Brain microvascular endothelial cell (primary cell): ENCODE data around the gene NCCRP1.

Experiments used
- DNase-seq: peaks from one replicate; pipeline ENCODE4 v3.0.0-alpha.2; 2020
- H3K27ac ChIP-seq: fragments of 250-450 bp; sonication (Bioruptor Pico); 2 replicates; pipeline ENCODE4 v1.5.1; 2020; ENCODE audit warnings: mild to moderate bottlenecking, moderate library complexity
- H3K27me3 ChIP-seq: fragments of 250-450 bp; sonication (Bioruptor Pico); replicated peaks from 2 replicates; pipeline ENCODE4 v1.5.1; 2020; ENCODE audit warnings: mild to moderate bottlenecking
- H3K36me3 ChIP-seq: fragments of 250-450 bp; sonication (Bioruptor Pico); replicated peaks from 2 replicates; pipeline ENCODE4 v1.5.1; 2020; ENCODE audit warnings: mild to moderate bottlenecking
- H3K4me3 ChIP-seq: 2 replicates; pipeline ENCODE4 v1.5.1; 2011; ENCODE audit warnings: low read depth, mild to moderate bottlenecking, control low read depth, low read length, moderate library complexity
- in situ Hi-C: cut with HindIII; loops from 2 replicates; pipeline ENCODE4 v1.10.0; 2017; ENCODE audit warnings: low sequenced_read_pairs, low pct_ligation_motif_present
- TF ChIP-seq, protein P1 (sequence below): IDR thresholded peaks from 2 replicates; pipeline ENCODE4 v1.5.1; 2011; ENCODE audit warnings: low read depth, mild to moderate bottlenecking, moderate library complexity, low read length, control low read depth, inconsistent platforms; ENCODE audit errors: missing control alignments

NCCRP1 gene

DNA sequence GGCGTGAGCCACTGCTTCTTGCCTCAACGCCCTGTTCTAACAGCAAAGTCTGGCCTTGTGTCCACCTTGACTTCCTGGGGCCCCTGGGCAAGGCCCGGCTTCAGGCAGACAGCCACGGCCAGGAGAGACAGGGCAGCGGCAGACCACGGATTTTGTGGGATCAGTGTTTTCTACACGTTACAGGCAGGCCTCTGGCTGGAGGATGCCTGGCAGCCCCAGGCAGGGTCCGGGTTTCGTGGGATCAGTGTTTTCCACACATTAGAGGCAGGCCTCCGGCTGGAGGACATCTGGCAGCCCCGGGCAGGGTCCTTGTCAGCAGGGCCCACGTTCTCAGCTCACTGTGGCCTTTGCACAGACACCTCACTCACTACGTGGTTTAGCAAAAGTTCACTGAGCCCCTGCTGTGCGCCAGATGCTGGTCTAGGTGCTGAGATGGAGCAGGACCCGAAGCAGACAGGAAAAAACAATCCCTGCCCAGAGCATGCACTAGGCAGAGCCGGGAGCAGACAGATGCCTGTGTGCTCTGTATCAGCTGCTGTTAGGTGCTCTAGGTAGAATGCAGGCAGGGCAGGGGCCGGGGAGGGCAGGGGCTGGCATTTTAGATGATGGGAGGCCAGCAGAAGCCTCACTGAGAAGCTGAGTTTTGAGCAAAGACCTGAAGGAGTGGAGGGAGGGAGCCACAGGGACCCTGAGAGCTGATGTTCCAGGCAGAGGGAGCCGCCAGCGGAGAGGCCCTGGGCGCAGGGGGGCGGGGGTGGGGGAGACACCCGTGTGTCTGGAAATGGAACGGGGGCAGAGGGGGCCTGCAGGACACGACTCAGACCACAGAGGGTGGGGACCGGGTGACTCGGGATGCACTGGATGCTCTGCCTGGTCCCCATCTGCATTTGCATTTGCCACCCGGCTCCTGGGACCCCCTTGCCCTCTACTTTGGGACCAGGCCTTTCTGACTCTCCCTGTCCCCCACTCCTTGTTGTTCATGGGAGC, 25.0 kb upstream of the NCCRP1 start:
- DNase-seq, result no peak
- H3K27ac ChIP-seq, result no peak overlapping the region
- no peaks in the 10 kb centered on the region for H3K27me3 ChIP-seq
- no peak overlapping the region for H3K4me3 ChIP-seq
- H3K36me3 ChIP-seq, result no peaks in the 10 kb centered on the region
- TF ChIP-seq, protein P1, sequence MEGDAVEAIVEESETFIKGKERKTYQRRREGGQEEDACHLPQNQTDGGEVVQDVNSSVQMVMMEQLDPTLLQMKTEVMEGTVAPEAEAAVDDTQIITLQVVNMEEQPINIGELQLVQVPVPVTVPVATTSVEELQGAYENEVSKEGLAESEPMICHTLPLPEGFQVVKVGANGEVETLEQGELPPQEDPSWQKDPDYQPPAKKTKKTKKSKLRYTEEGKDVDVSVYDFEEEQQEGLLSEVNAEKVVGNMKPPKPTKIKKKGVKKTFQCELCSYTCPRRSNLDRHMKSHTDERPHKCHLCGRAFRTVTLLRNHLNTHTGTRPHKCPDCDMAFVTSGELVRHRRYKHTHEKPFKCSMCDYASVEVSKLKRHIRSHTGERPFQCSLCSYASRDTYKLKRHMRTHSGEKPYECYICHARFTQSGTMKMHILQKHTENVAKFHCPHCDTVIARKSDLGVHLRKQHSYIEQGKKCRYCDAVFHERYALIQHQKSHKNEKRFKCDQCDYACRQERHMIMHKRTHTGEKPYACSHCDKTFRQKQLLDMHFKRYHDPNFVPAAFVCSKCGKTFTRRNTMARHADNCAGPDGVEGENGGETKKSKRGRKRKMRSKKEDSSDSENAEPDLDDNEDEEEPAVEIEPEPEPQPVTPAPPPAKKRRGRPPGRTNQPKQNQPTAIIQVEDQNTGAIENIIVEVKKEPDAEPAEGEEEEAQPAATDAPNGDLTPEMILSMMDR, result no peak
- in situ Hi-C loops, result no loop called here

DNA sequence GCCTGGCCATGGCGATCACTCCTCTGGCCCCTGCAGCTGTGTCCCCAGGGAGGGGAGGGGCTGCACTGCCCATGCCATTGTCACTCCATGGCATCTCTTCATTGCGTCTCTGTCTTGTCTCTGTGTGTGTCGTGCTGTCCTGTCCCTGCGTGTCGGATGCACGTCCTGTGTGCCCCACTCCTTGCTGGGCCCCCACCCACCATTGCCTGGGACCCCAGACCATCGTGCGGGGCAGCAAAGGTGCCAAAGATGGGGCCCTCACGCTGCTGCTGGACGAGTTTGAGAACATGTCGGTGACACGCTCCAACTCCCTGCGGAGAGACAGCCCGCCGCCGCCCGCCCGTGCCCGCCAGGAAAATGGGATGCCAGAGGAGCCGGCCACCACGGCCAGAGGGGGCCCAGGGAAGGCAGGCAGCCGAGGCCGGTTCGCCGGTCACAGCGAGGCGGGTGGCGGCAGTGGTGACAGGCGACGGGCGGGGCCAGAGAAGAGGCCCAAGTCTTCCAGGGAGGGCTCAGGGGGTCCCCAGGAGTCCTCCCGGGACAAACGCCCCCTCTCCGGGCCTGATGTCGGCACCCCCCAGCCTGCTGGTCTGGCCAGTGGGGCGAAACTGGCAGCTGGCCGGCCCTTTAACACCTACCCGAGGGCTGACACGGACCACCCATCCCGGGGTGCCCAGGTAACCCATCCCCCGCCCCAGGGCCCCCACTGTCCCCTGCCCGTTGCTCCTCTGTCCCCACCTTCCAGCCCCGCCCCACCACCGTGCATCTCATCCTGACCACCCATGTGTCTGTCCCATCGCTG, 23.9 kb upstream of the NCCRP1 start:
- Histone ChIP-seq H3K27ac (no peak overlapping the region), H3K27me3 (no peaks in the 10 kb centered on the region), H3K4me3 (no peak overlapping the region), H3K36me3 (peaks cover 10% of the 10 kb centered on the region)
- no peak for DNase-seq
- TF ChIP-seq, protein P1, result no peak
- in situ Hi-C loops, result no loop called here

DNA sequence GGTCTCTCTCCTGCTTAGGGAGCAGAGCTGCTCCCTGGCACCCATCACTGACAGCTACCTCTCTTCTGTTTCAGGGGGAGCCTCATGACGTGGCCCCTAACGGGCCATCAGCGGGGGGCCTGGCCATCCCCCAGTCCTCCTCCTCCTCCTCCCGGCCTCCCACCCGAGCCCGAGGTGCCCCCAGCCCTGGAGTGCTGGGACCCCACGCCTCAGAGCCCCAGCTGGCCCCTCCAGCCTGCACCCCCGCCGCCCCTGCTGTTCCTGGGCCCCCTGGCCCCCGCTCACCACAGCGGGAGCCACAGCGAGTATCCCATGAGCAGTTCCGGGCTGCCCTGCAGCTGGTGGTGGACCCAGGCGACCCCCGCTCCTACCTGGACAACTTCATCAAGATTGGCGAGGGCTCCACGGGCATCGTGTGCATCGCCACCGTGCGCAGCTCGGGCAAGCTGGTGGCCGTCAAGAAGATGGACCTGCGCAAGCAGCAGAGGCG, 23.2 kb upstream of the NCCRP1 start:
- H3K27me3 ChIP-seq, result no peaks in the 10 kb centered on the region
- H3K27ac ChIP-seq, result no peak overlapping the region
- no peak overlapping the region for H3K4me3 ChIP-seq
- no peak for DNase-seq
- in situ Hi-C loops, result no loop called here
- H3K36me3 ChIP-seq, result peaks cover 16% of the 10 kb centered on the region
- TF ChIP-seq, protein P1, result no peak

DNA sequence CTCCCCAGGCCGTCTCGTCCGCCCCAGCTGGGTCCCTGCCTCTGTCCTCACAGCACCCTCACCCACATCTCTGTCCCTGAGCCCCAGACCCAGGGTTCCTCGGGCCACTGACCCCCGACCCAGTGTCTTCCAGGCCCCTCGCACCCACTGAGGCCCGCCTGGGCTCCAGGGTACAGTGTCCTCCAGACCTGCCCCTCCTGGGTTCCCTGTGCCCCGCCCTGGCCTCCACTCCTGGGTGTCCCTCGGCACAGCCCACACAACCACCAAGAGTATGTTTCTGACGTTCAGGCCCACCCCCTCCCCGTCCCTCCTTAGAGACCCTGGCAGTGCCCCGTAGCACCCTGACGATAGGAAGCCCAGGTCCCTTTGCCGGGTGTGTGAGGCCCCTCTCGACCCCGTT, 22.6 kb upstream of the NCCRP1 start:
- Histone ChIP-seq H3K27ac (no peak overlapping the region), H3K4me3 (no peak overlapping the region), H3K27me3 (no peaks in the 10 kb centered on the region), H3K36me3 (peaks cover 20% of the 10 kb centered on the region)
- TF ChIP-seq, protein P1, result no peak
- no peak for DNase-seq
- in situ Hi-C loops, result no loop called here

DNA sequence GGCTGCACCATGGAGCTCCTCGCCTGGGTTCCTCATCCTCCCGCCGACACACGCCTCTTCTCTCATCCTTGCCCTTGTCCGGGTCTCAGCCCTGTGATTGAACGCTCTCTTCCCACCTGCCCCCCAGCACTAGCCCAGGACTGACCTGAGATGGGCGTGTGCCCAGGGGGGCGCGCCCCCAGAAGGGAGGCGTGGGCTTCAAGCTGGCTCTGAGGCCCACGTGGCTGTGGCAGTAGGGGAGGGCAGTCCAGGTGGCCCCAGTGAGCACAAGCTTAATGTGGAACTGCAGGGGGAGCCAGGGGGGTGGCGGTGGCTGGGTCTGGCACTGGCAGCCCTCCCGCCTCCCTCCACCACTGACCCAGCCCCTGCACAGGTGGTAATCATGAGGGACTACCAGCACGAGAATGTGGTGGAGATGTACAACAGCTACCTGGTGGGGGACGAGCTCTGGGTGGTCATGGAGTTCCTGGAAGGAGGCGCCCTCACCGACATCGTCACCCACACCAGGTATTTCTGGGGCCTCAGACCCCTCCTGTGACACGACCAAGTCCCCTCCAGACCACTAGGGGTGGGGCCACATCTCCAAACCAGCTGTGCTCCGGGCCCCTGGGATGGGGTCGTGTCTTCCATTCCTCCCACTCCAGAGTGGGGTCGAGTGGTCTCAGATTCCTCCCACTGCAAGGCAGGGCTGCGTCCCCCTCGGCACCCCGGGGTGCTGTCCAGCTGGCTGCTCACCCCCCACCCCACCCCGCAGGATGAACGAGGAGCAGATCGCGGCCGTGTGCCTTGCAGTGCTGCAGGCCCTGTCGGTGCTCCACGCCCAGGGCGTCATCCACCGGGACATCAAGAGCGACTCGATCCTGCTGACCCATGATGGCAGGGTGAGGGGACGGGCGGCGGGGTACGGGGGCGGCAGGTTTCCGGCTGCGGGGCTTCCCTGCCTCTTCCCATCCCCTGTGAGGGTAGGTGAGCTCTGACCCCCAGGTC, 21.9 kb upstream of the NCCRP1 start:
- DNase-seq, result no peak
- in situ Hi-C loops, result no loop called here
- Histone ChIP-seq H3K4me3 (no peak overlapping the region), H3K27ac (no peak overlapping the region), H3K27me3 (no peaks in the 10 kb centered on the region), H3K36me3 (peaks cover 20% of the 10 kb centered on the region)
- TF ChIP-seq, protein P1, result no peak
